Stimulated activated CD4-positive, alpha-beta T cell treated with anti-CD3 and anti-CD28 coated beads, Interleukin-4, amount 100 ng/mL, for 4 hours (primary cell): Measurements from ENCODE around the gene BRD9.
"Not testable (repeated sequence)": the region's sequence is repeated elsewhere in the genome, so short reads cannot be mapped to it uniquely, and the experiment has no call there.

ENCODE experiments used
- DNase-seq, 2 experiments: peaks; one replicate each; pipeline ENCODE4 v3.0.0-alpha.2; 2020

The BRD9 gene

DNA sequence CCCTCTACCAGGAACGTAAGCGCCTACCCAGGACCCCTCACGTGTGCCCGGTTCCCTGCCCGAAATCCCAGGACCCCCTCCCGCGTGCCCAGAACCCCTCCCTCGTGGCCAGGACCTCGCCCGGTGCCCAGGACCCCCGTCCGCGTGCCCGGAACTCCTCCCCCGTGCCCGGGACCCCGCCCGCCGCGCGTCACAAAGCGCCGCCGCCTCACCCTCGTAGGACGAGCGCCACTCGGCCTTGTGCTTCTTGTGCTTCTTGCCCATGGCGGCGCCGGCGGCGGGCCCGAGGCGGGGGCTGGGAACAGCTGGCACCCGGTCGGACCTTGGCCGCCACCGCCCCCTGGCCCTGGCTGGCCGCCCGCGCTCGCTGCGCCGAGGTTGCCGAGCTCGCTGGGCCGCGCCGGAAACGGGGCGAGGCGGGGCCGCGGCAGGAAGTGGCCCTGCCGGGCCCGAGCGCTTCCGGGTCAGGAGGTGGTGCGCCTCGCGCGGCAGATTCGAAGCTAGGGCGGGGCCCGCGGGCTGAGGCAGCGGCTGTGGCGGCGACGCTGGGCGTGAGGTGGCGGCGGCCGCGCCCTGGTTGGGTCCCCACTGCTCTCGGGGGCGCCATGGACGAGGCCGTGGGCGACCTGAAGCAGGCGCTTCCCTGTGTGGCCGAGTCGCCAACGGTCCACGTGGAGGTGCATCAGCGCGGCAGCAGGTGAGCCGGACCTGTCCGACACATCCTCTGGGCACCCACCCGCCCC, at the start of gene BRD9, which contains the start of gene TRIP13:
BRD9 (minus strand) TSS at position 408 of the 743 bp plus-strand sequence; CDS start at position 264, 144 bp downstream.
TRIP13 (plus strand) TSS at position 491 of the 743 bp plus-strand sequence; CDS start at position 606, 115 bp downstream.
- peak; percentile 81 to 83 for DNase-seq

DNA sequence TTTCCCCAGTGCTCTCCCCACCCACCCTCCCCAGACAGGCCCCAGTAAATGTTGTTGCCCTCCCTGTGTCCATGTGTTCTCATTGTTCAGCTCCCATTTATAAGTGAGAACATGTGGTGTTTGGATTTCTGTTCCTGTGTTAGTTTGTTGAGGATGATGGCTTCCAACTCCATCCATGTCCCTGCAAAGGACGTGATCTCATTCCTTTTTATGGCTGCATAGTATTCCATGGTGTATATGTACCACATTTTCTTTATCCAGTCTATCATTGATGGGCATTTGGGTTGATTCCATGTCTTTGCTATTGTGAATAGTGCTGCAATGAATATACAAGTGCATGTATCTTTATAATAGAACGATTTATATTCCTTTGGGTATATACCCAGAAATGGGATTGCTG, 48.1 kb upstream of the BRD9 start:
- DNase-seq = not testable (repeated sequence)

DNA sequence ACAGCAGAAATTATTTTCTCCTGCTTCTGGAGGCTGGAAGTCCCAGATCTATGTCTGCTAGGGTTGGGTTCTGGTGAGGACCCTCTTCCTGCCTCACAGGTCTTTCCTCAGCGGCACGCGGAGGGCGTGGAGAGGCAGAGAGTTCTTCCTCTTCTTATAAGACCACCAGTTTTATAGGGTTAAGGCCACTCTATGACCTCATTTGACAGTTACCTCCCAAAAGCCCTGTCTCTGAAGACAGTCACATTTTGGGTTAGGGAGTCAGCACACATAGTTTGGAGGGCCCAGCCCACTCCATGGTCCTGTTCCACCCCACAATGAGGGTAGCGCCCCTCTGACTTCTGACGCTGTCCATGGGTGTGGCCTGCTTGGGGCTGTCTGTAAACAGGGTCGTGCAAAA, 46.8 kb upstream of the BRD9 start:
- no peak for DNase-seq

DNA sequence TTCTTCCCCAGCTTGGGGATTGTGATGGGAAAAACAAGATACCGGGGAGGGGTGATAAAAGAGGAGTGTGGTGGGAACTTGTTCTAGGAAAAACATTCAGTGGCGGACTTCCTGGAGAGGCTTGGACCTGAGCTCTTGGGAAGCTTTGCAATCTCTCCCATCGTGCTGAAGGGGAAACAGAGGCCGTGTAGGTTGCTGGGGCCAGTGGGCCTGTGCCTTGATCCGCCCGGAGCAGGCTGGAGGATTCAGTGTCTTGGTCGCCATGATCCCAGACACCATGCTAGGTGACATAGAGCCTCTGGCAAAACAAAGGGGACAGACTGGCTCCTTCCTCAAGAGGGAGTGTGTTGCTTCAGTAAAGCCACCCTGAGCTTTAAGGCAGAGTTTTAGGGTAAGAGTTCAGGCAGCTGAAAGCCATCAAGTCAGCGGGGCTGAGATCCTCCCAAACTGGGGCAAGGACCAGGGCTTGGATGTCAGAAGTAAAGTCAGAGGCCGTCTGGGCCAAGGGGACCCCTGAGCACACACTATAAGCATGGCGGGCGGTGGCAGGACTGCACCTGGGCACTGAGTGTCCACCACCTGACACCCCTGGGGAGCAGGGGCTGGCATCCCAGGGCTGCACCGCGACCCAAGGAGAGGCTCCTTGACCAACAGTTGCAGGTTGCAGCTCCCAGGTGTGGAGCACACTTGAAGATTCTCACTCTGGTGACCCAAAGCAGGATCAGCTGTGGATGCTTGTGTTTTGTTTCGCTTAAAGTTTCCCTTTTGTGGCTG, 44.7 kb upstream of the BRD9 start:
- DNase-seq = no peak

DNA sequence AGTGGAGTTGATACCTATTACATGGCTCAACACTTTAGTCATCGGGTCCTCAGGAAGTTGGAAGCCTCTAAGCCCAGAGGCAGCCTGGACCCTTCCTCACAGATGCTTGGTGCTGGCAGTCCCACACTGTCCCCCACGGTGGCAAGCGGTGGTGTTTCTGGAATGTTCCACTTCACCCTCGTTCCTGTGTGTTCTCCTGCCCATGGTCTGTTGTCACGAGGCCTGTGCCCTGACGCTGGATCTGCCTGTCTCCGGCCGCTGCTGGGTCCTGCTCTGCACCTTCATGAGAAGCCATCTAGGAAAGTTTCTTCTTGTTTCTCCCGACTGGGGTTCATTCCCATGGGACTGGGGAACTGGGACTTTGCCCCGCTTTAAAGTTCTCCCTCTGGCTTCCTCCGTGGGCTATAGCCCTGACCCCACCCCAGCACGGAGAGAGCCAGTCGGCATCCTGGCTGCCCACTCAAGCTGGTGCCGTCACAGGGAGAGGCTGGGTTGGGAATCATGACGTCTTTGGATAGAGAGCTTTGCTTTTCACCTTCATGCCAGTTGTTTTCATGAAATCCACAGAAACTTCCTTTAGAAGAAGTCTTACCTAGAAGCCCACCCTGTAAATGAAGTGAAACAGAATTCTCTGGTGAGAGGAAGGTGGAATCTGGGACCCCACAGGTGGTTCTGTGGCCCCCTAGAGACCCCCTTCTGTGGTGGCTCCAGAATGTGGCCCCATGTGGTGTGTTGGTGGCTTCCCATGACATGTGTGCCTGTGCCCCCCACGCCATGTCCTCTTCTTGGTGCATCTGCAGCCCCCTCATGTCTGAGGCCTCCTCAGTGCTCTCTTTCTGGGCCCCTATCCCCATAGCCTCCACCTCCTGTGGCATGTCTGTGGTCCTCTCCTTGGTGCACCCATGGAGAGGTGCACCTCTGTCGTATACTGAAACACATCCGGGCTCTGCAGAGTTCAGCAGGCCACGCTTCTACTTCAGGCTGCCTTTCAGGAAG, 43.8 kb upstream of the BRD9 start:
- DNase-seq = no peak

DNA sequence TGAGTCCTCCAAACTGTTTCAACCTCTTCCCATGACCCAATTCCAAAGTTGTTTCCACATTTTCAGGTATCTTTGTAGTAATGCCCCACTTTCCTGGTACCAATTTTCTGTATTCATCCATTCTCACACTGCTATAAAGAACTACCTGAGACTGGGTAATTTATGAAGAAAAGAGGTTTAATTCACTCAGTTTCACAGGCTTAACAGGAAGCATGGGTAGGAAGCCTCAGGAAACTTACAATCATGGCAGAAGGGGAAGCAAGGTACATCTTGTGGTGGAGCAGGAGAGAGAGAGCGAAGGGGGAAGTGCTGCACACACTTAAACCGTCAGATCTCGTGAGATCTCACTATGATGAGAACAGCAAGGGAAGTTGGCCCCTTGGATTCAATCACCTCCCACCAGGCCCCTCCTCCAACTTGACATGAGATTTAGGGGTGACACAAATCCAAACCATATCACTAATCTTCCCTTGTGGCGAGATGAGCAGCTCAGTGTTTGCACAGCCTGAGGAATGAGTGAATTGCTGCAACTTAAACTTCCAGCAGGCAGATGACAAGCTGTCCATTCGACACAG, 43.0 kb upstream of the BRD9 start:
- DNase-seq = no peak

DNA sequence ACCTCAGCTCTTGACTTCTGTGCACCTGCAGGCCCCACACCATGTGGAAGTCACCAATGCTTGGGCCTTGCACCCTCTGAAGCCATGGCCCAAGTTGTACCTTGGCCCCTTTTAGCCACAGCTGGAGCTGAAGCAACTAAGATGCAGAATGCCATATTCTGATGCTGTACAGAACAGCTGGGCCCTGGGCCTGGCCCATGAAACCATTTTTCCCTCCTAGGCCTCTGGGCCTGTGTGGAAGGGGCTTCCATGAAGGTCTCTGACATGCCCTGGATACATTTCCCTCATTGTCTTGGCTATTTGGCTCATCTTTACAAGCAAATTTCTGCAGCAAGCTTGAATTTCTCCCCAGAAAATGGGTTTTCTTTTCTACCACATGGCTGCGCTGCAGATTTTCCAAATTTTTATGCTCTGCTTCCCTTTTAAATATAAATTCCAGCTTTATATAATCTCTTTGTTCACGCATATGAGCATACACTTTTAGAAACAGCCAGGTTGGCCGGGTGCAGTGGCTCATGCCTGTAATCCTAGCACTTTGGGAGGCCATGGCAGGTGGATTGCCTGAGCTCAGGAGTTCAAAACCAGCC, 41.9 kb upstream of the BRD9 start:
- not testable (repeated sequence) for DNase-seq

DNA sequence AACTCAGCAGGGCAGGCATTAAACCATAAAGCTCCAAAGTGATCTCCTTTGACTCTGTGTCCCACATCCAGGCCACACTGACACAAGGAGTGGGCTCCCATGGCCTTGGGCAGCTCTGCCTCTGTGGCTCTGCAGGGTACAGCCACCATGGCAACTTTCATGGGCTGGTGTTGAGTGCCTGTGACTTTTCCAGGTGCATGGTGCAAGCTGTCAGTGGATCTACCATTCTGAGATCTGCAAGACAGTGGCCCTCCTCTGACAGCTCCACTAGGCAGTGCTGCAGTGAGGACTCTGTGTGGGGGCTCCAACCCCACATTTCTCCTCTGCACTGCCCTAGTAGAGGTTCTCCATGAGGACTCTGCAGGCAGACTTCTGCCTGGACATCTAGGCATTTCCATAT, 41.4 kb upstream of the BRD9 start:
- DNase-seq = not testable (repeated sequence)

DNA sequence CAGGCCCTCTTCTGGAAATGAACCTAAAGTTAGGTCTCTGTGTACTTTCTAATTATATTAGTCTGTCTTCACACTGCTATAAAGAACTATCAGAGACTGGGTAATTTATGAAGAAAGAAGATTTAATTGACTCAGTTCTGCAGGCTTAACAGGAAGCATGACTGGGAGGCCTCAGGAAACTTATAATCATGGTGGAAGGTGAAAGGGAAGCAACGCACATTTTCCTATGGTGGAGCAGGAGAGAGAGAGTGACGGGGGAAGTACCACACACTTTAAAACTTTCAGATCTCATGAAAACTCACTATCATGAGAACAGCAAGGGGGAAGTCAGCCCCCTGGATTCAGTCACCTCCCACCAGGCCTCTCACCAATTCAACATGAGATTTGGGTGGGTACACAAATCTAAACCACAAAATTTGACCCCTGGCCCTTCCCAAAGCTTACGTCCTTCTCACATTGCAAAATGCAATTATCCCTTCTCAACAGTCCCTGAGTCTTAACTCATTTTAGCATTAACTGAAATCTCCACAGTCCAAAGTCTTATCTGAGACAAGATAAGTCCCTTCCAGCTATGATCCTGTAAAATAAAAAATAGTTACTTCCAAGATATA, 40.8 kb upstream of the BRD9 start:
- no peak for DNase-seq

DNA sequence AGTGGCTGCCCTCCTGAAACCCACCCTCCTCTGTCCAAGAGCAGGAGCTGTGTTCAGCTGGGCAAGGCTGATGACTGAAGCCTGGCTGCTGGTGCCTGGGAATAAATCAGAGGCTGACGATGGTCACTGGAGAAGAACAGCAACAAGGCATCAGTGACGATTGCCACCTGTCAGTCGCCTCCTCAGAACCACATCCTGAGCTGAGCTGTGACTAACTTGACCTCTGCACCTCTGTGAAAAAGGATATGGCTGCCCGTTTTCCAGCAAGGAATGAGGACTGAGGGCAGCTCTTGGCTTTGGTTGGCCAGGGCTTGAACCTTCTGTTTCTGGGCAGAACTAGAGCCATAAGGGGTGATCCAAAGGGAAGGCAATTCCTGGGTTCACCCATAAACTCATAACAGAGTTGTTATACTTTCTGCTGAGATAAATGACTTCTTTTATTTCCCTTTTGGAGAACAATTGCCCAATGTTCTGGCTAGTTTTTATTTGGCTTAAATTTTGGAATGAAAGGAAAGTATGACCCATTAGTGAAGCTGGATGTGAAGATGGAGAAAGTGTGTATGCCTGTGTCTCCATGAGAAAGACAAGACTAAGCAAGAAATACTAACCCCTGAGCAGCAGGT, 40.1 kb upstream of the BRD9 start:
- DNase-seq = no peak

DNA sequence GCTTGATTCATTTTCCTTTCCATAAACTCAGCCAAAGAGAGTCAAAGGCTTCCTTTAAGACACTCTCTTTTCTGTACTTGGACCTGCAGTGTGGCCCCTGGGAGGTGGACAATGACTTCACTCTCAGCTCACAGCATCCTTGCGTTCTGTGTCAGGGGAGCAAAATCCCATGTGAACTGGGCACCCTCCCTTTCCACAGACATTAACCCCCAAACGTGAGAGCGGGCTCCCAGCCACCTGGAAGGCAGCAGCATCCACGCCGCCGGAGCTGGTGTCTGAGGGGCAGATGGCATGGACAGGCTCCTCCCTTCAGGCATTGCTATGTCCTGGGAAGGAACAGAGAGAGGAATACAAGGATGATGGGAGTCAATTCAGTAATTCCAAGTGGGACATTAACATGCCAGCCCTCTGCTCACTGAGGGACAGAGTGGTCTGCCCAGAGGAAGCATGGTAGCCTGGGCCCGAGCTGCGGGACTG, 39.6 kb upstream of the BRD9 start:
- DNase-seq = no peak

DNA sequence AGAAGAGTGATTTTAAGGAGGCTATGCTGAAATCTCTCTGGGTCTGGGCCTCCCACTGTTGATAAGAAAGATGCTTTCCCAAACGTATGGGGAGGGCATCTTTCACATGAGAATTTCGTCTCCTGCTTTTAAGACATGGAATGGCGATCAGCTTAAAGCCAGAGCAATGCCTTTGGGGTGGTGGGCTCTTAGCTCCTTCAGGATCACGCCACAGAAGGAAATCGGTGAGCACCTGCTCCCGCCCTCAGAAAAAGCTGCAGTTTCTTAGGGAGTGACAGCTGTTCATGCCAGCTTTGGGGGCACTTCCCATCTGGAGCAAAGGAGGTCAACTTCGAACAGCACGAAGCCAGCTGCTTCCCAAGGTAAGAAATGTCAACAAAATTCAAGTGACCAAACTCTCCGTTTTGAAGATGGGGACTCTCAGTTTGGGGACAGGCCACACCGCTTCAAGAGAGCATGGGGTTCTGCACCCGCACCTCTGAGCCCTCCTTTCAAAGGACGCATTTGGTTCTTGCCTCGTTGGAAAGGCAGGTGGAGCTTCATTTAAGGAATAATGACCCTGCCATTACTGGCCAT, 39.1 kb upstream of the BRD9 start:
- no peak for DNase-seq

GRCh38 chr5:930866-931265, 38.3 kb upstream of the BRD9 start:
- DNase-seq = no peak

DNA sequence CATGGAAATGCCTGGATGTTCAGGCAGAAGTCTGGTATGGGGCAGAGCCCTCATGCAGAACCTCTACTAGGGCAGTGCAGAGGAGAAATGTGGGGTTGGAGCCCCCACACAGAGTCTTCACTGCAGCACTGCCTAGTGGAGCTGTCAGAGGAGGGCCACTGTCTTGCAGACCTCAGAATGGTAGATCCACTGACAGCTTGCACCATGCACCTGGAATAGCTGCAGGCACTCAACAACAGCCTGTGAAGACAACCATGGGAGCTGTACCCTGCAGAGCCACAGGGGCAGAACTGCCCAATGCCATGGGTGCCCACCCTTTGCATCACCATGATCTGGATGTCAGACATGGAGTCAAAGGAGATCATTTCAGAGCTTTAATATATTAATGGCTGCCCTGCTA, 37.0 kb upstream of the BRD9 start:
- DNase-seq = no peak

DNA sequence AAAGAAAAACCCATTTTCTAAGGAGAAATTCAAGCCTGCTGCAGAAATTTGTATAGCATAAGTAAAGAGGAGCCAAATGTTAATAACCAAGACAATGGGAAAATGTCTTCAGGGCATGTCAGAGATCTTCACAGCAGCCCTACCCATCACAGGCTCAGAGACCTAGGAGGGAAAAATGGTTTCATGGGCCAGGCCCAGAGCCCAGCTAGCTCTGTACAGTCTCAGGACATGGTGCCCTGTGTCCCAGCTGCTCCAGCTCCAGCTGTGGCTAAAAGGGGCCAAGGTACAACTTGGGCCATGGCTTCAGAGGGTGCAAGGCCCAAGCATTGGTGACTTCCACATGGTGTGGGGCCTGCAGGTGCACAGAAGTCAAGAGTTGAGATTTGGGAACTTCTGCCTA, 36.6 kb upstream of the BRD9 start:
- not testable (repeated sequence) for DNase-seq

GRCh38 chr5:927172-928015, 34.8 kb upstream of the BRD9 start:
- no peak for DNase-seq

DNA sequence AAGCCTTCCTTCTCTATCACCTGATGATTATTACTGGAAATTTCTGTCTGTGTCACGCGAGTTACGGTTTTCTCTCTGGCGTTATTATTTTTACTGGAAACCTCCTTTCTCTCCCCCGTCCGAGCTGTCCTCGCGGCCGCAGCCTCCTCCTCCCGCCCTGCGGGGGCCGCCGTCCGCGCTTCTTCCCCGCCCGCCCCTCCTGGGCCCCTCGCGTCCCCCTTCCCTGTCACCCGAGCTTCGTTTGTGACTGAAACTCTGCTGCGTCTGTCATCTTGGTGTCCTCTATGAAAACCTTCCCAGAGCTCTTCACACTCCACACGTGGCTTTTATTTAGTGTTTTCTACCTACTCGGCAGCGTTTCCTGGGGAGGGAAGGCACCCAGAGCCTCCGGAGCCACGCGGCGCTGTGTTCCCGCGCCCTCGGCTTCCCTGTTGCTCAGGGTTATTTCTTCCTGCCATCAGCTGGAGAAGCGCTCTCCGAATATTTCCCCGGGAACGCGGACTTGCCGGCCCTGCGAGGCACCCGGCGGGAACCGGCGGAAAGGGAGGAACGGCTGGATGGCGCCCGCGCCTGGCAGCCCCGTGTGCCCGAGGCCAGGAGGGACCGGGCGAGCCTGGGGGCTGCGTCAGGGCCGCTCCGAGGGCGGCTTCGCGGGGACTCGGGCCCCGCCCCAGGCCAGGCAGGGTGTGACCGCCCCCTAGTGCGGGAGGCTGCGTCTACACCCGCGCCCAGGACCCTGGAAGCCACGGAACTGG, 34.0 kb upstream of the BRD9 start:
- DNase-seq = peak; percentile 10 to 20

- peak; percentile 58 to 71 for DNase-seq
Observed at GRCh38 chr5:923281-923873, 30.8 kb upstream of the BRD9 start.
